Measurements from ENCODE around the gene BAD. TPM values are rescaled to one million over a fixed set of nuclear protein-coding genes. Genes with fewer than 3 reads are reported as not detected.

BAD gene
- total RNA-seq, 2 donors from 2014 or later: 86.0 to 89.6 TPM

DNA sequence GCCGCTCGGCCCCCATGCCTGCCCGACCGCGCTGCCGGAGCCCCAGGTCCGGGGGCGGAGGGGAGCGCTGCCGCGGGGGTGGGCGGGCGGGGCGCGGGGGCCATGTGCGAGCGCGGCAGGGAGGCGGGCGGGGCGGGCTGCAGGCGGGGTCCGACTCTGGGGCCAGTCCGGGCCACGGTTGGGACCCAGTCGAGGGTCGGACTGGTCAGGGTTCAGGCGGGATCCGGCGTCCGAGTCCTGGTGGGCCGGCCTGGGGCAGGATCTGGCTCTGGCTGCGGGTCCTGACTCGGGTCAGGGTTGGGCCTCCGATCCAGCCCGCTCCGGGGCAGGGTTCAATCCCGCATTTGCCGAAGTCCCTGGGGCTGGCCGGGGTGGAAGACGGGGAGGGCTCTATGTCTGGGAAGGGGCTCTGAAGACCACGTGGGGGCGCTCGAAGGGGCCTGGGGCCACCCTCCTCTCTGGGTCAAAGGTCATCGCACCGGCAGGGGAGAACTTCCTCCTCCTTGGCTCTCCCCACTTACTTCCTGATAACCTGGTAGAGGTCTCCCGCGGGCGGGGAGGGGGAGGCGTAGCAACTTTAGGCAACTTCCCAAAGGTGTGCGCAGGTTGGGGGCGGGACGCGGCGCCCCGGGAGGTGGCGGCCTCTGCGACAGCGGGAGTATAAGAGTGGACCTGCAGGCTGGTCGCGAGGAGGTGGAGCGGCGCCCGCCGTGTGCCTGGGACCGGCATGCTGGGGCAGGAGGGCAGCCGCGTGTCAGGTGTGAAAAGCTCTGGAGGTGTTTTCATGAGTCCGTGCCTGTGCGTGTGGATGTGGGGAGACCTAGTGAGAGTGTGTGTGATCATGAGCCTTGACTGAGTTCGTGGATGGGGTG, 21.5 kb upstream of the BAD start:
- TF ChIP-seq, protein P1, sequence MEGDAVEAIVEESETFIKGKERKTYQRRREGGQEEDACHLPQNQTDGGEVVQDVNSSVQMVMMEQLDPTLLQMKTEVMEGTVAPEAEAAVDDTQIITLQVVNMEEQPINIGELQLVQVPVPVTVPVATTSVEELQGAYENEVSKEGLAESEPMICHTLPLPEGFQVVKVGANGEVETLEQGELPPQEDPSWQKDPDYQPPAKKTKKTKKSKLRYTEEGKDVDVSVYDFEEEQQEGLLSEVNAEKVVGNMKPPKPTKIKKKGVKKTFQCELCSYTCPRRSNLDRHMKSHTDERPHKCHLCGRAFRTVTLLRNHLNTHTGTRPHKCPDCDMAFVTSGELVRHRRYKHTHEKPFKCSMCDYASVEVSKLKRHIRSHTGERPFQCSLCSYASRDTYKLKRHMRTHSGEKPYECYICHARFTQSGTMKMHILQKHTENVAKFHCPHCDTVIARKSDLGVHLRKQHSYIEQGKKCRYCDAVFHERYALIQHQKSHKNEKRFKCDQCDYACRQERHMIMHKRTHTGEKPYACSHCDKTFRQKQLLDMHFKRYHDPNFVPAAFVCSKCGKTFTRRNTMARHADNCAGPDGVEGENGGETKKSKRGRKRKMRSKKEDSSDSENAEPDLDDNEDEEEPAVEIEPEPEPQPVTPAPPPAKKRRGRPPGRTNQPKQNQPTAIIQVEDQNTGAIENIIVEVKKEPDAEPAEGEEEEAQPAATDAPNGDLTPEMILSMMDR (IDR thresholded peaks at IDR 0.05): peak; percentile 19
- intact Hi-C loops (cut with DNase I): no loop called here
- Histone ChIP-seq H3K4me1 (peaks cover 13% of the 10 kb centered on the region), H3K36me3 (no peaks in the 10 kb centered on the region), H3K4me3 (peak overlapping the region; percentile 61), H3K9ac (ENCODE audit: low read depth in 2 of 2, low read length in 2 of 2) (peak overlapping the region; percentile 65 to 98), H3K27me3 (no peaks in the 10 kb centered on the region), H3K9me3 (no peaks in the 10 kb centered on the region), H3K27ac (peak overlapping the region; percentile 85)
- peak; percentile 94 for DNase-seq

DNA sequence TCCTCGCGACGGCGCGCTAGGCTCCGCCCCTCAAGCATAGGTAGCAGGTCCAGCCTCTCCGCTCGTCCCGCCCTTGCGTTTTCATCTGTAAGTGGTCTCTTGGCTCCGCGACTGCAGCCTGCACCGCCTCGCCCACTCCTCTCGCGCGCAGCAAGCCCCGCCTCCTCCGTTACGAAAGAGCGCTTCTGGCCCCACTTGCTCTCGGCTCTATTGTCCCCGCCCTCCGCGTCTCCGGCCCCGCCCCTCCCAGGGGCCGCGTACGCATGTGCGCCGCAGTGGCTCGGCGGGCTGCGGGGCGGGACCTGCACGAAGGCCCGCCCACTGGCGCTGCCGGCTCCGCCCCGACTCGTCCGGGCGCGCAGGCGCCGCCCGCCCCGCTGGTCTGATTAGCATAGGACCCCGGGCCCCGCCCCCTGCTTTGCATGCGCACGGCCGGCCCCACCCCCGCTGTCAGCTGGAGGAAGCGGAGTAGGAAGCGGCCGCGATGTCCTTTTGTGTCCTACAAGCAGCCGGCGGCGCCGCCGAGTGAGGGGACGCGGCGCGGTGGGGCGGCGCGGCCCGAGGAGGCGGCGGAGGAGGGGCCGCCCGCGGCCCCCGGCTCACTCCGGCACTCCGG, 20.7 kb upstream of the BAD start, which contains the start of gene ESRRA:
ESRRA (plus strand) TSS at position 450 of the 616 bp plus-strand sequence. CDS start 1,656 bp downstream, outside the sequence.
- intact Hi-C loops (cut with DNase I): no loop called here

DNA sequence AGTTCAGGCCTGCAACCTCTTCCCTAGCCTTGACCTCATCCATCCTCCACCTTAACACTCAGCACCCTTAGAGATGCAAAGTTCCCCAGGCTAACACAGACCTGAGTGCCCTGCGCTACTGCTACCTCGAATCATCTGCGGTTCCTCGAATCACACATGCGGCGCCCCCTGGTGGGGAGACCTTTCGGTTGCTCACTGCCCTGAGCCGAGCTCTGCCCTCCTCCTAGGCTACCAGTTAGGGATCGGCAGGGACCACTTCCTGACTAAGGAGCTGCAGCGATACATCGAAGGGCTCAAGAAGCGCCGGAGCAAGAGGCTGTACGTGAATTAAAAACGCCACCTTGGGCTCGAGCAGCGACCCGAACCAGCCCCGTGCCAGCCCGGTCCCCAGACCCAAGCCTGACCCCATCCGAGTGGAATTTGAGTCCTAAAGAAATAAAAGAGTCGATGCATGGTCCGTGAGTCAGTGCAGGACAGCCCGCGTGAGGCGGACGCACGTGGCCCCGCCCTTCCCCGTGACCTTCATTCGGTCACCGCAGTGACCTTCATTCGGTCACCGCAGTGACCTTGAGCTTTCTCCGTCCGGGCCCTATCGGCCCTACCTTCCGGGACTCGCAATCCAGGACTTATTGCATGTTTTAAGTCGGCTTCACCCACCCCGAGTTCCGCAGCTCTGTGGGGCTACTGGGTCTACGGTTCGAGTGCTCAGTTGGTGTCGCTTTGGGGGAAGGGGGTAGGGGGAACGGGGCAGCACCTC, 20.0 kb upstream of the BAD start:
- no peaks in the 10 kb centered on the region for H3K36me3 ChIP-seq
- H3K4me3 ChIP-seq: peak overlapping the region; percentile 45
- DNase-seq: peak; percentile 97
- H3K27me3 ChIP-seq: peaks cover 8% of the 10 kb centered on the region
- TF ChIP-seq, protein P1 (IDR thresholded peaks at IDR 0.05): peak; percentile 84
- peak overlapping the region; percentile 58 to 89 for H3K9ac ChIP-seq (ENCODE audit: low read depth in 2 of 2, low read length in 2 of 2)
- peaks cover 28% of the 10 kb centered on the region for H3K4me1 ChIP-seq
- intact Hi-C loops (cut with DNase I): loop anchor here (5.0 kb wide), 1 partner anchor 102 kb away; no protein-coding TSS in a partner anchor
- H3K9me3 ChIP-seq: no peaks in the 10 kb centered on the region
- H3K27ac ChIP-seq: peak overlapping the region; percentile 99

More for the DNA sequence above, 20.7 kb upstream of the BAD start, which contains the start of gene ESRRA:
- Histone ChIP-seq H3K4me1 (peaks cover 21% of the 10 kb centered on the region), H3K27me3 (peaks cover 1% of the 10 kb centered on the region), H3K27ac (peak within 1 kb of the TSS; percentile 99), H3K36me3 (no peaks in the 10 kb centered on the region), H3K4me3 (peak within 1 kb of the TSS; percentile 61), H3K9ac (ENCODE audit: low read depth in 2 of 2, low read length in 2 of 2) (peak within 1 kb of the TSS; percentile 65 to 98), H3K9me3 (no peaks in the 10 kb centered on the region)
- TF ChIP-seq, protein P1 (IDR thresholded peaks at IDR 0.05): no peak
- DNase-seq: peak; percentile 100

DNA sequence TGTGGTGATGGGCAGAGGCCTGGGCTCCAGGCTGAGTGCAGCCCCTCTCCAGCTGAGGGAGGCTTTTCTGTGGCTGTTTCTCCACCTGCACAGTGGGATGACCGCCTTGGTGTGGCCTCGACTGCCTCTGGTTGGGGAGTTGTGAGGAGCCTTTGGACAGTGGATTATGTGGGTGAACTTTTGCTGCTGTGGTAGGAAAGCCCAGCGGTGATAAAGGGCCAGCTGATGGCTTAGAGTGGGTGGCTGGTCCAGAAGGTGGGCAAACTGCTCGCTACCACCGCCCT, 19.5 kb upstream of the BAD start:
- intact Hi-C loops (cut with DNase I): loop anchor here (5.0 kb wide), 1 partner anchor 102 kb away; no protein-coding TSS in a partner anchor
- Histone ChIP-seq H3K4me3 (peak overlapping the region; percentile 45), H3K4me1 (peaks cover 32% of the 10 kb centered on the region), H3K36me3 (no peaks in the 10 kb centered on the region), H3K9me3 (no peaks in the 10 kb centered on the region), H3K27ac (peak overlapping the region; percentile 99), H3K27me3 (peaks cover 13% of the 10 kb centered on the region), H3K9ac (ENCODE audit: low read depth in 2 of 2, low read length in 2 of 2) (peak overlapping the region; percentile 58 to 89)
- TF ChIP-seq, protein P1 (IDR thresholded peaks at IDR 0.05): no peak
- DNase-seq: no peak

Data from colonic mucosa (tissue), 4 donors.